WTC11 (cell line): ENCODE data around the gene CEMIP.

Experiments
- GTF2I ChIP-seq: fragments of 250-450 bp; sonication (Bioruptor Pico); conservative IDR thresholded peaks from 2 replicates; pipeline ENCODE4 v1.4.0; 2021; ENCODE audit warnings: mild to moderate bottlenecking
- KAT7 ChIP-seq: sonication (generic); formaldehyde crosslinking; IDR thresholded peaks from 2 replicates; pipeline ENCODE4 v1.8.1; 2023; ENCODE audit warnings: missing genetic modification reagents, mild to moderate bottlenecking, borderline replicate concordance
- TF ChIP-seq, protein P1 (sequence below): sonication (generic); formaldehyde crosslinking; IDR thresholded peaks from 2 replicates; pipeline ENCODE4 v1.8.0; 2023; ENCODE audit warnings: missing genetic modification reagents
- TF ChIP-seq, protein P2 (sequence below): fragments of 250-450 bp; sonication (Bioruptor Pico); conservative IDR thresholded peaks from 2 replicates; pipeline ENCODE4 v1.9.0; 2021; ENCODE audit warnings: mild to moderate bottlenecking

DNA sequence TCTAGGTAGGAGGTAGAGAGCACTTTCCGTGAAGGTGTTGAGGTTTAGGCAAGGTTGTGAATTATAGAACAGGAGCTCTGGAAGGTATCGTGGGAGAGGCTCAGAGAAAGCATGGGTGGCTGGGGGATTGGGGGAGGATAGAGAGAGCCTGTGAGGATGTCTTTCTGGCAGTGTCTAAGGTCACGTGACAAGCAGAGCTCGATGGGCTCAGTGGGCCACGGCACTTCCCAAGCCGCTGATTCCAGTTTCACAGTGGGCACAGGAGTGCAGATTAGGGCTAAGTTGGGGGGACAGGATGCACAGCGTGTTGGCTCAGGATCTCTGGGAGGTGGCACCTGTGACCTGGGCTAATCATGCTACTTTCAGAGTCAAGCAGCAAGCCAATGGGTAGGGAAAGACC, 52.0 kb downstream of the CEMIP start:
- TF ChIP-seq, protein P1, sequence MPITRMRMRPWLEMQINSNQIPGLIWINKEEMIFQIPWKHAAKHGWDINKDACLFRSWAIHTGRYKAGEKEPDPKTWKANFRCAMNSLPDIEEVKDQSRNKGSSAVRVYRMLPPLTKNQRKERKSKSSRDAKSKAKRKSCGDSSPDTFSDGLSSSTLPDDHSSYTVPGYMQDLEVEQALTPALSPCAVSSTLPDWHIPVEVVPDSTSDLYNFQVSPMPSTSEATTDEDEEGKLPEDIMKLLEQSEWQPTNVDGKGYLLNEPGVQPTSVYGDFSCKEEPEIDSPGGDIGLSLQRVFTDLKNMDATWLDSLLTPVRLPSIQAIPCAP (CRISPR knock-in tag): no peak
- TF ChIP-seq GTF2I (CRISPR knock-in tag) (no peak), KAT7 (CRISPR knock-in tag) (no peak)
- TF ChIP-seq, protein P2, sequence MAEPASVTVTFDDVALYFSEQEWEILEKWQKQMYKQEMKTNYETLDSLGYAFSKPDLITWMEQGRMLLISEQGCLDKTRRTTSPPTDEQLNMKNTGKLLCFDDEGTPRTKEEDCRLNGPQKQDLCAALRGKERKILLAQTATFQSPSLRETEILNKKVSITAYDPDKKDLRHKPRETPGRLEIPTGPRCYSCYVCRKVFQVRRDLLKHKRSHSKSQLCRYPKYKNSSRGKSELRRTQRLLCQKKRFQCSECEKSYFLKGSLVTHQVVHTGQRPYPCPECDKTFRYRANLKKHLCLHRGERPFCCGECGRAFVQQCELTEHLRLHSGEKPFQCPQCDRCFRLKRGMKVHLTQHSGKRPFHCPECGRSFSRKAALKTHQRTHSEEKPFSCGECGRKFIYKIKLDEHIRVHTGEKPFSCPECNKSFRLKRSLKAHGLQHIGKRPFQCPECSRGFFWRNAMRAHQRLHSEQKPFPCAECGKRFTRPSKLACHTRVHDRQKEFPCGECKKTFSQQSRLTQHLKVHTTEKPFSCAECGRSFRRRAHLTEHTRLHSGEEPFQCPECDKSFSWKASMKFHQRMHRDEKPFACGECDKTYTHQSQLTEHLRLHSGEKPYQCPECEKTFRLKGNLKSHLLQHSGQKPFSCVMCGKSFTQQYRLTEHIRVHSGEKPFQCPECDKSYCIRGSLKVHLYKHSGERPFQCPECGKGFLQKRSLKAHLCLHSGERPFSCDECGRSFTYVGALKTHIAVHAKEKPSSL (CRISPR knock-in tag): no peak
